K562 (cell line): ENCODE results near the gene ZC3H18. TPM values are rescaled to one million over a fixed set of nuclear protein-coding genes. Genes with fewer than 3 reads are reported as not detected.

Source experiments
- ATAC-seq: fragments of 200-7000 bp; cut with Tn5 transposase; 3 replicates; pipeline ENCODE4 v1.9.1; 2020; ENCODE audit warnings: moderate library complexity
- BruUV-seq: library from RNA; stranded (reverse); fragments of 400-500 nt; replicated peaks from 2 replicates; lab custom pipeline; 2021; lab: Mats Ljungman, UMichigan
- CTCF ChIA-PET: fragments of 300-600 bp; formaldehyde crosslinking; extraction: SDS; loops from one replicate; lab custom pipeline; 2021; ENCODE audit warnings: low intra/inter-chr PET ratio; lab: Yijun Ruan, JAX
- POLR2A ChIA-PET: fragments of 300-600, 350-650 bp; sonication (Branson Sonifier 250); formaldehyde crosslinking; extraction: SDS; loops from one replicate; lab custom pipeline; 2021; ENCODE audit warnings: antibody characterized with exemption, inconsistent platforms; lab: Yijun Ruan, JAX
- DNase-seq, 4 experiments: peaks; one replicate each; pipeline versions ENCODE4 v3.0.0 to v3.0.0-alpha.2; 2011 to 2018; ENCODE audit warnings: low spot score in 3 of 4, mixed read lengths in 3 of 4; ENCODE audit errors: extremely low read depth in 1 of 4
- FAIRE-seq: peaks from 2 replicates; lab custom pipeline; 2011; peaks lifted over from hg19 to GRCh38; lab: Jason Lieb, UNC
- H2AFZ ChIP-seq: 2 replicates; pipeline ENCODE4 v1.6.0; 2011; ENCODE audit warnings: low read depth, low read length, control low read depth, inconsistent platforms
- H3K27ac ChIP-seq: fragments of 200-600 bp; 3 replicates; pipeline ENCODE4 v1.8.0; 2011; ENCODE audit warnings: low read depth, mild to moderate bottlenecking, control low read depth, inconsistent platforms, low read length, moderate library complexity, mixed read lengths; ENCODE audit errors: extremely low read depth
- H3K27me3 ChIP-seq, 2 experiments: fragments of 300-600 bp in 1 of 2; 2 replicates in 1 of 2; 3 replicates in 1 of 2; pipeline versions ENCODE4 v1.6.0 to v1.8.0; 2011; ENCODE audit warnings: inconsistent platforms in 2 of 2, low read length in 2 of 2, mild to moderate bottlenecking in 1 of 2, mixed read lengths in 1 of 2, moderate library complexity in 1 of 2; ENCODE audit not compliant: control insufficient read depth in 2 of 2, insufficient read depth in 2 of 2
- H3K36me3 ChIP-seq: fragments of 300-600 bp; 3 replicates; pipeline ENCODE4 v1.8.0; 2011; ENCODE audit warnings: mild to moderate bottlenecking, low read length, inconsistent platforms; ENCODE audit not compliant: control insufficient read depth, insufficient read depth
- H3K4me1 ChIP-seq, 2 experiments: fragments of 200-600 bp in 1 of 2; replicated peaks in 1 of 2; 2 replicates in 1 of 2; 3 replicates in 1 of 2; pipeline versions ENCODE4 v1.5.1 to v1.8.0; 2011; ENCODE audit warnings: inconsistent platforms in 2 of 2, low read length in 2 of 2, mild to moderate bottlenecking in 1 of 2, mixed read lengths in 1 of 2, moderate library complexity in 1 of 2; ENCODE audit not compliant: control insufficient read depth in 2 of 2, insufficient read depth in 2 of 2
- H3K4me2 ChIP-seq: 2 replicates; pipeline ENCODE4 v1.6.1; 2011; ENCODE audit warnings: low read length, control low read depth, inconsistent platforms, mixed read lengths; ENCODE audit not compliant: insufficient read depth
- H3K4me3 ChIP-seq: fragments of 200-600 bp; sonication (generic), shearing (Covaris generic); 2 replicates; pipeline ENCODE4 v1.5.1; 2016; ENCODE audit warnings: control low read depth, inconsistent platforms
- H3K79me2 ChIP-seq: fragments of 200-600 bp; 3 replicates; pipeline ENCODE4 v1.8.0; 2011; ENCODE audit warnings: low read length, inconsistent platforms; ENCODE audit not compliant: control insufficient read depth, insufficient read depth
- H3K9ac ChIP-seq, 2 experiments: 2 replicates each; pipeline versions ENCODE4 v1.6.0 to v1.6.1; 2011; ENCODE audit warnings: low read depth in 2 of 2, low read length in 2 of 2, control low read depth in 1 of 2, inconsistent platforms in 1 of 2, mild to moderate bottlenecking in 1 of 2, mixed read lengths in 1 of 2; ENCODE audit not compliant: insufficient read depth in 1 of 2
- H3K9me1 ChIP-seq: one replicate; pipeline ENCODE4 v1.6.0; 2011; ENCODE audit warnings: inconsistent platforms, mild to moderate bottlenecking, low read length, moderate library complexity; ENCODE audit not compliant: control insufficient read depth, insufficient read depth
- H3K9me3 ChIP-seq: replicated peaks from 2 replicates; pipeline ENCODE4 v1.5.1; 2011; ENCODE audit warnings: low read depth, low read length, inconsistent platforms; ENCODE audit not compliant: control insufficient read depth, insufficient read depth
- H4K20me1 ChIP-seq: replicated peaks from 2 replicates; pipeline ENCODE4 v1.6.1; 2011; ENCODE audit warnings: low read length, inconsistent platforms, mixed read lengths; ENCODE audit not compliant: control insufficient read depth, insufficient read depth
- CEBPG ChIP-seq, 3 experiments: fragments of 200-800 bp in 1 of 3; sonication (Bioruptor generic) in 1 of 3; sonication (generic) in 1 of 3; formaldehyde crosslinking in 1 of 3; IDR thresholded peaks in 2 of 3; conservative IDR thresholded peaks in 1 of 3; 2 replicates each; pipeline versions ENCODE4 v1.6.1 to v1.8.0; 2016 to 2022; ENCODE audit warnings: missing compliant biosample characterization in 2 of 3, missing genetic modification characterization in 2 of 3, mild to moderate bottlenecking in 1 of 3, missing genetic modification reagents in 1 of 3
- GABPA ChIP-seq: fragments of 200-800 bp; sonication (Bioruptor generic); conservative IDR thresholded peaks from 2 replicates; pipeline ENCODE4 v1.6.1; 2016; ENCODE audit warnings: low read depth, missing genetic modification characterization, missing compliant biosample characterization
- NCOA4 ChIP-seq: fragments of 450-650 bp; IDR thresholded peaks from 2 replicates; pipeline ENCODE4 v1.6.1; 2018; ENCODE audit warnings: mild to moderate bottlenecking; ENCODE audit not compliant: partially characterized antibody
- NFIC ChIP-seq: fragments of 450-650 bp; IDR thresholded peaks from 2 replicates; pipeline ENCODE4 v1.6.1; 2017; ENCODE audit warnings: mild to moderate bottlenecking, inconsistent platforms
- POLR2G ChIP-seq: fragments of 200-400 bp; formaldehyde crosslinking; IDR thresholded peaks from 2 replicates; pipeline ENCODE4 v1.6.1; 2017; ENCODE audit warnings: low read depth, mild to moderate bottlenecking, antibody characterized with exemption, low read length, moderate library complexity
- SMAD1 ChIP-seq: fragments of 150-350 bp; IDR thresholded peaks from 2 replicates; pipeline ENCODE4 v1.6.1; 2014; ENCODE audit warnings: low read length, low read depth; ENCODE audit not compliant: partially characterized antibody
- SMARCA4 ChIP-seq: fragments of 450-650 bp; IDR thresholded peaks from 2 replicates; pipeline ENCODE4 v1.6.1; 2016
- TEAD1 ChIP-seq, 2 experiments: fragments of 450-650 bp in 1 of 2; sonication (generic) in 1 of 2; formaldehyde crosslinking; IDR thresholded peaks; 2 replicates each; pipeline versions ENCODE4 v1.4.0 to v1.8.0; 2020 to 2022; ENCODE audit warnings: mild to moderate bottlenecking in 2 of 2, missing genetic modification reagents in 1 of 2
- WGBS: fragments of 100-300 bp; shearing (Covaris generic); methylation state at CpG from one replicate; pipeline ENCODE4 v1.1.6; 2016; ENCODE audit warnings: low coverage, mixed read lengths; ENCODE audit not compliant: insufficient coverage; ENCODE audit errors: missing lambda C conversion rate; 5-methylcytosine and 5-hydroxymethylcytosine counted together
- in situ Hi-C: fragments of 300-500 bp; cut with MboI; formaldehyde crosslinking; loops from 4 replicates; pipeline ENCODE4 v1.15.0; 2018; ENCODE audit warnings: inconsistent platforms, mixed read lengths
- intact Hi-C: fragments of 100-400 bp; cut with micrococcal nuclease; formaldehyde crosslinking; loops from 2 replicates; pipeline ENCODE4 v1.14.2; 2022
- polyA plus RNA-seq, 8 experiments: library from polyadenylated mRNA; depleted of rRNA in 4 of 8; stranded (reverse) in 5 of 8; unstranded in 3 of 8; fragments of >200 nt; fragmentation: Nextera tagmentation in 2 of 8; fragmentation: Illumina TruSeq in 1 of 8; extraction: Ambion mirVana in 2 of 8; extraction: Trizol in 1 of 8; gene quantifications; 2 replicates each; pipeline versions ENCODE4 v1.2.1 to v1.2.3, GENCODE V29; 2011 to 2014; ENCODE audit warnings: inconsistent platforms in 1 of 8, missing spikeins in 1 of 8
- total RNA-seq, 7 experiments: library from RNA; depleted of rRNA in 6 of 7; stranded (reverse); fragments of >200 nt in 6 of 7; fragmentation: Illumina TruSeq in 2 of 7; extraction: Trizol in 2 of 7; gene quantifications; 2 replicates each; pipeline versions ENCODE4 v1.2.1 to v1.2.3, GENCODE V29; 2011 to 2021; ENCODE audit warnings: low replicate concordance in 1 of 7
- TF ChIP-seq, protein P1 (sequence below): sonication (generic); formaldehyde crosslinking; IDR thresholded peaks from 2 replicates; pipeline ENCODE4 v1.8.1; 2023; ENCODE audit warnings: mild to moderate bottlenecking, missing genetic modification reagents
- TF ChIP-seq, protein P2 (sequence below): sonication (generic); formaldehyde crosslinking; IDR thresholded peaks from 2 replicates; pipeline ENCODE4 v1.8.0; 2023; ENCODE audit warnings: missing genetic modification reagents, mild to moderate bottlenecking, borderline replicate concordance

ZC3H18 gene
- total and polyA plus RNA-seq, 9 of the 15 experiments (the other 6 are each of a cell fraction or from before 2014, with no cell fraction given), result 1.7 to 88.7 (median 26.9) TPM

DNA sequence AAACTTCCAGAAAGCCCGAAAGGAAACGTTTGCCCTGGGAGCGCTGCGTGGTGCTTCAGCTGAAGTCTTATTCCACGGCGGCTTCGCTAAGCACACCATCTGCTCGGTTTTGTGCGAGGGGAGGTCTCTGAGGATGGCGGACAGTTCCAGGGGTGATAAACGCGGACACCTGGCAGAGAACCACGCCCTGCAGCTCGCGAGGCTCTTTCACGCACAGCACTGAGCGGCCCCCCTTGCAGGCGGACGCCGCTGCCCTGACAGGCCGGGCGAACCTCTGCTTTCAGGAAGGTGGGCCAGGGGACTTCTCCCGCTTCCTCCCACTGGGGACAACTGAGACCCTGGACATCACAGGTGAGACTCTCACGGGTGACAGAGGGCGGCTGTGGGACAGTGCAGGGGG is 89.0 kb downstream of the ZC3H18 start:
- CTCF ChIA-PET, result no interaction called here
- TF ChIP-seq CEBPG (CRISPR knock-in tag; IDR thresholded peaks at IDR 0.05) (no peak), CEBPG (tag; conservative IDR thresholded peaks at IDR 0.05 in 1 of 2, IDR thresholded peaks at IDR 0.05 in 1 of 2) (no peak), GABPA (tag) (no peak), POLR2G (0 out of 2 replicates have a peak, but pooled peaks have one; percentile 24), NCOA4 (no peak), TEAD1 (CRISPR knock-in tag; IDR thresholded peaks at IDR 0.05) (no peak), SMARCA4 (no peak), SMAD1 (no peak), NFIC (0 out of 2 replicates have a peak, but pooled peaks have one; percentile 1)
- TF ChIP-seq, protein P1, sequence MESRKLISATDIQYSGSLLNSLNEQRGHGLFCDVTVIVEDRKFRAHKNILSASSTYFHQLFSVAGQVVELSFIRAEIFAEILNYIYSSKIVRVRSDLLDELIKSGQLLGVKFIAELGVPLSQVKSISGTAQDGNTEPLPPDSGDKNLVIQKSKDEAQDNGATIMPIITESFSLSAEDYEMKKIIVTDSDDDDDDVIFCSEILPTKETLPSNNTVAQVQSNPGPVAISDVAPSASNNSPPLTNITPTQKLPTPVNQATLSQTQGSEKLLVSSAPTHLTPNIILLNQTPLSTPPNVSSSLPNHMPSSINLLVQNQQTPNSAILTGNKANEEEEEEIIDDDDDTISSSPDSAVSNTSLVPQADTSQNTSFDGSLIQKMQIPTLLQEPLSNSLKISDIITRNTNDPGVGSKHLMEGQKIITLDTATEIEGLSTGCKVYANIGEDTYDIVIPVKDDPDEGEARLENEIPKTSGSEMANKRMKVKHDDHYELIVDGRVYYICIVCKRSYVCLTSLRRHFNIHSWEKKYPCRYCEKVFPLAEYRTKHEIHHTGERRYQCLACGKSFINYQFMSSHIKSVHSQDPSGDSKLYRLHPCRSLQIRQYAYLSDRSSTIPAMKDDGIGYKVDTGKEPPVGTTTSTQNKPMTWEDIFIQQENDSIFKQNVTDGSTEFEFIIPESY (CRISPR knock-in tag), result peak; percentile 50; the same call in 1 of the 2 replicates
- TF ChIP-seq, protein P2, sequence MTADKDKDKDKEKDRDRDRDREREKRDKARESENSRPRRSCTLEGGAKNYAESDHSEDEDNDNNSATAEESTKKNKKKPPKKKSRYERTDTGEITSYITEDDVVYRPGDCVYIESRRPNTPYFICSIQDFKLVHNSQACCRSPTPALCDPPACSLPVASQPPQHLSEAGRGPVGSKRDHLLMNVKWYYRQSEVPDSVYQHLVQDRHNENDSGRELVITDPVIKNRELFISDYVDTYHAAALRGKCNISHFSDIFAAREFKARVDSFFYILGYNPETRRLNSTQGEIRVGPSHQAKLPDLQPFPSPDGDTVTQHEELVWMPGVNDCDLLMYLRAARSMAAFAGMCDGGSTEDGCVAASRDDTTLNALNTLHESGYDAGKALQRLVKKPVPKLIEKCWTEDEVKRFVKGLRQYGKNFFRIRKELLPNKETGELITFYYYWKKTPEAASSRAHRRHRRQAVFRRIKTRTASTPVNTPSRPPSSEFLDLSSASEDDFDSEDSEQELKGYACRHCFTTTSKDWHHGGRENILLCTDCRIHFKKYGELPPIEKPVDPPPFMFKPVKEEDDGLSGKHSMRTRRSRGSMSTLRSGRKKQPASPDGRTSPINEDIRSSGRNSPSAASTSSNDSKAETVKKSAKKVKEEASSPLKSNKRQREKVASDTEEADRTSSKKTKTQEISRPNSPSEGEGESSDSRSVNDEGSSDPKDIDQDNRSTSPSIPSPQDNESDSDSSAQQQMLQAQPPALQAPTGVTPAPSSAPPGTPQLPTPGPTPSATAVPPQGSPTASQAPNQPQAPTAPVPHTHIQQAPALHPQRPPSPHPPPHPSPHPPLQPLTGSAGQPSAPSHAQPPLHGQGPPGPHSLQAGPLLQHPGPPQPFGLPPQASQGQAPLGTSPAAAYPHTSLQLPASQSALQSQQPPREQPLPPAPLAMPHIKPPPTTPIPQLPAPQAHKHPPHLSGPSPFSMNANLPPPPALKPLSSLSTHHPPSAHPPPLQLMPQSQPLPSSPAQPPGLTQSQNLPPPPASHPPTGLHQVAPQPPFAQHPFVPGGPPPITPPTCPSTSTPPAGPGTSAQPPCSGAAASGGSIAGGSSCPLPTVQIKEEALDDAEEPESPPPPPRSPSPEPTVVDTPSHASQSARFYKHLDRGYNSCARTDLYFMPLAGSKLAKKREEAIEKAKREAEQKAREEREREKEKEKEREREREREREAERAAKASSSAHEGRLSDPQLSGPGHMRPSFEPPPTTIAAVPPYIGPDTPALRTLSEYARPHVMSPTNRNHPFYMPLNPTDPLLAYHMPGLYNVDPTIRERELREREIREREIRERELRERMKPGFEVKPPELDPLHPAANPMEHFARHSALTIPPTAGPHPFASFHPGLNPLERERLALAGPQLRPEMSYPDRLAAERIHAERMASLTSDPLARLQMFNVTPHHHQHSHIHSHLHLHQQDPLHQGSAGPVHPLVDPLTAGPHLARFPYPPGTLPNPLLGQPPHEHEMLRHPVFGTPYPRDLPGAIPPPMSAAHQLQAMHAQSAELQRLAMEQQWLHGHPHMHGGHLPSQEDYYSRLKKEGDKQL (CRISPR knock-in tag), result 0 out of 2 replicates have a peak, but pooled peaks have one; percentile 42
- TF ChIP-seq, all 486 proteins: peak for 4
- Histone ChIP-seq H3K9ac (peak overlapping the region in 1 of 2 experiments; percentile 79; a peak in 2 of 4 replicates), H3K4me3 (no peak overlapping the region), H3K9me3 (no peaks in the 10 kb centered on the region), H3K4me2 (no peak overlapping the region), H3K27me3 (no peaks in the 10 kb centered on the region), H3K27ac (no peak overlapping the region), H3K4me1 (peaks cover 12 to 89% of the 10 kb centered on the region in 2 experiments), H3K79me2 (peaks cover 67% of the 10 kb centered on the region), H3K9me1 (no peaks in the 10 kb centered on the region), H4K20me1 (peaks cover 10% of the 10 kb centered on the region; the same call in 1 of the 2 replicates), H2AFZ (no peak overlapping the region), H3K36me3 (peaks cover 61% of the 10 kb centered on the region; the same call in 2 of the 3 replicates)
- DNase-seq, result no peak
- intact Hi-C loops (no loop called here), in situ Hi-C loops (no loop called here)
- 87% methylated on average over 25 of the region's 25 CpGs for WGBS
- no peak for FAIRE-seq
- POLR2A ChIA-PET, result no interaction called here
- no TSS peak for BruUV-seq
- ATAC-seq, result no peak
